PC-9 (cell line): ENCODE measurements around the gene STX7. TPM values are rescaled to one million over a fixed set of nuclear protein-coding genes. Genes with fewer than 3 reads are reported as not detected.

Experiments used
- BruUV-seq: library from RNA; stranded (reverse); fragments of 400-500 nt; replicated peaks from 2 replicates; lab custom pipeline; 2021; lab: Mats Ljungman, UMichigan
- CTCF ChIA-PET: fragments of 300-600 bp; sonication (Branson Sonifier 250); formaldehyde crosslinking; loops from one replicate; lab custom pipeline; 2022; ENCODE audit warnings: antibody characterized with exemption; lab: Charles Lee
- POLR2A ChIA-PET: fragments of 300-600 bp; sonication (Branson Sonifier 250); formaldehyde crosslinking; loops from one replicate; lab custom pipeline; 2022; ENCODE audit warnings: antibody characterized with exemption; ENCODE audit not compliant: unreplicated experiment; lab: Charles Lee
- DNase-seq, 2 experiments: peaks; one replicate each; pipeline versions ENCODE4 v3.0.0 to v3.0.0-alpha.2; 2015 to 2022; ENCODE audit warnings: mixed read lengths in 1 of 2
- H2AFZ ChIP-seq: fragments of 200-600 bp; sonication (generic); 2 replicates; pipeline ENCODE4 v1.8.1; 2017; ENCODE audit warnings: antibody characterized with exemption
- H3F3A ChIP-seq: fragments of 200-600 bp; sonication (generic); 2 replicates; pipeline ENCODE4 v1.8.1; 2017; ENCODE audit warnings: antibody characterized with exemption, mild to moderate bottlenecking, low read depth; ENCODE audit not compliant: insufficient read depth
- H3K27ac ChIP-seq: fragments of 200-600 bp; sonication (generic); 2 replicates; pipeline ENCODE4 v1.6.1; 2016; ENCODE audit warnings: mixed run types
- H3K27me3 ChIP-seq: fragments of 200-600 bp; sonication (generic); 2 replicates; pipeline ENCODE4 v1.6.1; 2016; ENCODE audit warnings: low read depth, mixed run types; ENCODE audit not compliant: insufficient read depth
- H3K36me3 ChIP-seq: fragments of 200-600 bp; sonication (generic); 2 replicates; pipeline ENCODE4 v1.6.1; 2016; ENCODE audit warnings: low read depth, mixed run types
- H3K4me1 ChIP-seq: fragments of 200-600 bp; sonication (generic); replicated peaks from 2 replicates; pipeline ENCODE4 v1.6.1; 2016; ENCODE audit warnings: mixed run types; ENCODE audit not compliant: insufficient read depth
- H3K4me2 ChIP-seq: fragments of 200-600 bp; sonication (generic); 2 replicates; pipeline ENCODE4 v1.6.1; 2017; ENCODE audit warnings: mixed run types
- H3K4me3 ChIP-seq: fragments of 200-600 bp; sonication (generic); 2 replicates; pipeline ENCODE4 v1.6.1; 2016; ENCODE audit warnings: mixed run types
- H3K79me2 ChIP-seq: fragments of 200-600 bp; sonication (generic); 2 replicates; pipeline ENCODE4 v1.6.1; 2017; ENCODE audit warnings: low read depth, mixed run types
- H3K9me2 ChIP-seq: fragments of 200-600 bp; sonication (generic); 2 replicates; pipeline ENCODE4 v1.8.1; 2017; ENCODE audit warnings: mild to moderate bottlenecking; ENCODE audit not compliant: insufficient read depth
- H3K9me3 ChIP-seq: fragments of 200-600 bp; sonication (generic); 2 replicates; pipeline ENCODE4 v1.8.1; 2016; ENCODE audit warnings: low read depth; ENCODE audit not compliant: insufficient read depth
- H4K20me1 ChIP-seq: fragments of 200-600 bp; sonication (generic); 2 replicates; pipeline ENCODE4 v1.8.1; 2017; ENCODE audit not compliant: insufficient read depth
- EZH2 ChIP-seq: fragments of 200-600 bp; sonication (generic); IDR thresholded peaks from 2 replicates; pipeline ENCODE4 v1.8.0; 2017; ENCODE audit warnings: antibody characterized with exemption, low read depth
- intact Hi-C: fragments of 100-400 bp; cut with micrococcal nuclease; formaldehyde crosslinking; loops from one replicate; pipeline ENCODE4 v1.10.0; 2022; ENCODE audit not compliant: unreplicated experiment
- total RNA-seq: library from RNA; stranded (reverse); gene quantifications from 2 replicates; pipeline ENCODE4 v1.2.3, GENCODE V29; 2021
- TF ChIP-seq, protein P1 (sequence below): fragments of 200-600 bp; sonication (generic); conservative IDR thresholded peaks from 2 replicates; pipeline ENCODE4 v1.6.1; 2017; ENCODE audit warnings: mixed run types, antibody characterized with exemption, mild to moderate bottlenecking, moderate library complexity

Gene STX7
- total RNA-seq, 1 experiment from 2014 or later, result 40.7 TPM

DNA sequence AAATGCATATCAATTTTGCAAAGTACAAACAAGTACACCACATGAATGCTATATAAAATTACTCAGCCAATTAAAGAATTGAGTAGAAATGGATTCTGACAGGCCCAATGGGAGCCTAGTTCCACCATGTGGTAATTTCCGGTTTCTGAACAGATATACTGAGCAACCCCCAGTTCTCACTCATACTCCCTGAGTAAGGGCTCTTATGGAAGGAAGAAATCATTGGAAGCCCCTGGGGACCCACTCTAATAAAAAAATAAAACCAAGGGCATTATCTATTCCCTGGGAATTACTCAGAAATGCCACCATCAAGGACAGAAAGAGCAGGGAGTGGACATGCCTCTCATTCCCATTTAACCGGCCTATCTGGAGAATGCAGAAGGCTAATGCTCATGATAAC, 34.6 kb downstream of the STX7 start:
- 0 out of 2 replicates have a peak, but pooled peaks cover 3% of the 10 kb centered on the region for H3K79me2 ChIP-seq
- intact Hi-C loops, result no loop called here

DNA sequence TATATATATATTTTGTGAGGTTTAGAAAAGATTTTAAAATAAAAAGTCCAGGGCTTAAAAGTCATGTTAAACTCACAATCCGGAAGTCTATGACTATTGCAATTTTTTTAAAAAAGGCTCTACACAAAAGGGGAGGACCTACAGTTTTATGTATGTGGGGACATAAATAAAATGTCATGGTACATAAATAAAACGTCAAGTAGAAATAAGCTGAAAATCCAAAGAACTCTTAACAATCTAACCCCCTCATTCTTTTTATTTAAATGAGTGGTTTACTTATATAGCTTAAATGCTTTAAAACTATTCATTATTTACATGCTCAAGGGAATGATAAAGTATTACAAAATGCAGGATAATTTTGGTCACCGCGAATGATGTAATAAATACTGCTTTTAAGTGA, 36.2 kb downstream of the STX7 start:
- Histone ChIP-seq H3K36me3 (no peaks in the 10 kb centered on the region), H2AFZ (no peak overlapping the region), H3K4me1 (no peaks in the 10 kb centered on the region), H3K79me2 (0 out of 2 replicates have a peak, but pooled peaks cover 3% of the 10 kb centered on the region), H4K20me1 (no peaks in the 10 kb centered on the region), H3K4me3 (no peak overlapping the region), H3F3A (no peaks in the 10 kb centered on the region), H3K4me2 (no peak overlapping the region), H3K27me3 (no peaks in the 10 kb centered on the region), H3K27ac (no peak overlapping the region), H3K9me2 (no peaks in the 10 kb centered on the region), H3K9me3 (no peaks in the 10 kb centered on the region)
- DNase-seq, result no peak
- POLR2A ChIA-PET, result interaction anchor here (0.7 kb wide), 1 partner anchor 191 kb away, joined by 8 read pairs; no protein-coding TSS in a partner anchor
- CTCF ChIA-PET, result no interaction called here
- no peak for TF ChIP-seq EZH2
- intact Hi-C loops, result no loop called here
- no TSS peak for BruUV-seq

More for the DNA sequence above, 34.6 kb downstream of the STX7 start:
- Histone ChIP-seq H3K9me3 (no peaks in the 10 kb centered on the region), H3K27ac (no peak overlapping the region), H3K4me2 (no peak overlapping the region), H3K4me1 (no peaks in the 10 kb centered on the region), H3F3A (no peaks in the 10 kb centered on the region), H4K20me1 (no peaks in the 10 kb centered on the region), H3K27me3 (no peaks in the 10 kb centered on the region), H3K4me3 (no peak overlapping the region), H3K36me3 (no peaks in the 10 kb centered on the region), H3K9me2 (no peaks in the 10 kb centered on the region), H2AFZ (no peak overlapping the region)
- no TSS peak for BruUV-seq
- DNase-seq, result no peak
- ChIA-PET CTCF (no interaction called here), POLR2A (no interaction called here)
- TF ChIP-seq, protein P1, sequence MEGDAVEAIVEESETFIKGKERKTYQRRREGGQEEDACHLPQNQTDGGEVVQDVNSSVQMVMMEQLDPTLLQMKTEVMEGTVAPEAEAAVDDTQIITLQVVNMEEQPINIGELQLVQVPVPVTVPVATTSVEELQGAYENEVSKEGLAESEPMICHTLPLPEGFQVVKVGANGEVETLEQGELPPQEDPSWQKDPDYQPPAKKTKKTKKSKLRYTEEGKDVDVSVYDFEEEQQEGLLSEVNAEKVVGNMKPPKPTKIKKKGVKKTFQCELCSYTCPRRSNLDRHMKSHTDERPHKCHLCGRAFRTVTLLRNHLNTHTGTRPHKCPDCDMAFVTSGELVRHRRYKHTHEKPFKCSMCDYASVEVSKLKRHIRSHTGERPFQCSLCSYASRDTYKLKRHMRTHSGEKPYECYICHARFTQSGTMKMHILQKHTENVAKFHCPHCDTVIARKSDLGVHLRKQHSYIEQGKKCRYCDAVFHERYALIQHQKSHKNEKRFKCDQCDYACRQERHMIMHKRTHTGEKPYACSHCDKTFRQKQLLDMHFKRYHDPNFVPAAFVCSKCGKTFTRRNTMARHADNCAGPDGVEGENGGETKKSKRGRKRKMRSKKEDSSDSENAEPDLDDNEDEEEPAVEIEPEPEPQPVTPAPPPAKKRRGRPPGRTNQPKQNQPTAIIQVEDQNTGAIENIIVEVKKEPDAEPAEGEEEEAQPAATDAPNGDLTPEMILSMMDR, result no peak
- no peak for TF ChIP-seq EZH2

DNA sequence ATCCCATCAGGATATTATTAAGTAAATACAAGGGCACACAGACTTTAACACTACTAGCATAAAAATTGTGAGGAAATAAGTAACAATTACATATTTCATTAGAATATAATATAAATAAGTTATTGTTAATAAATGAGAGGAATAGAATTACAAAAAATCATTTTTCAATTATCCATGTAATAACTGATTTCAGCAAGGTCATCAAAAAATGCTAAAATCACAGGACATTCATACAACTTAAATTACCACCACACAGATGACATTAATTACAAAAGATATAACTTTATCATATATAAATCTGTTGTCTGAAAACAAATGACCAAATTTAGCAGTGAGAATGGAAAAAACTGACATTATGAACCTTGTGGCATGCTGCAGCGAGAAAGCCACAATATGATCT, 37.0 kb downstream of the STX7 start:
- H3K4me3 ChIP-seq, result no peak overlapping the region
- H3K9me2 ChIP-seq, result no peaks in the 10 kb centered on the region
- no peak for TF ChIP-seq EZH2
- TF ChIP-seq, protein P1, result no peak
- H2AFZ ChIP-seq, result no peak overlapping the region
- no peaks in the 10 kb centered on the region for H3K9me3 ChIP-seq
- no peak overlapping the region for H3K4me2 ChIP-seq
- POLR2A ChIA-PET, result no interaction called here
- H3K27me3 ChIP-seq, result no peaks in the 10 kb centered on the region
- no peaks in the 10 kb centered on the region for H3F3A ChIP-seq
- no peak overlapping the region for H3K27ac ChIP-seq
- no peaks in the 10 kb centered on the region for H4K20me1 ChIP-seq
- 0 out of 2 replicates have a peak, but pooled peaks cover 3% of the 10 kb centered on the region for H3K79me2 ChIP-seq
- H3K36me3 ChIP-seq, result no peaks in the 10 kb centered on the region
- CTCF ChIA-PET, result no interaction called here
- no peaks in the 10 kb centered on the region for H3K4me1 ChIP-seq
- DNase-seq, result no peak
- BruUV-seq, result no TSS peak
- intact Hi-C loops, result no loop called here

DNA sequence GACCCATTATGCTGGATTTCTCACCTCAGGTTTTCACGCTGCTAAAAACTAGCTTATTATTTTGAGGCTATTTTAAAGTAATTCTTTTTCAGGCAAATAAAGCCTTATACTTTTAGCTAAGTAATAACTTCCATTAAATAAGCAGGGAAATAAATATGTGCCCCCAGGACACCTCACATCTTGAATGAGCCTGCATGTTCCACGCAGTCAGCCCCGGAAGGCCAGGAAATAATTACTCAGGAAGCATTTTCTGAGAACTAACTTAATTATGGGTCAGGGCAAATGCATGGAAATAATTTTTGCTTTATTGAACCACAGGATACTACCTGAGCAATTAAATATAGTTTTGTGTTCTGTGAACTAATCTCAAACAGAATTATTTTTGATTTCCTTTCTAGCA, 41.1 kb downstream of the STX7 start:
- H2AFZ ChIP-seq, result no peak overlapping the region
- no peak for TF ChIP-seq EZH2
- TF ChIP-seq, protein P1, result no peak
- no peaks in the 10 kb centered on the region for H3K79me2 ChIP-seq
- intact Hi-C loops, result no loop called here
- no peak for DNase-seq
- H3K9me2 ChIP-seq, result no peaks in the 10 kb centered on the region
- no peaks in the 10 kb centered on the region for H4K20me1 ChIP-seq
- no peak overlapping the region for H3K4me3 ChIP-seq
- BruUV-seq, result no TSS peak
- peaks cover 21% of the 10 kb centered on the region for H3K36me3 ChIP-seq
- H3K4me2 ChIP-seq, result no peak overlapping the region
- ChIA-PET CTCF (no interaction called here), POLR2A (no interaction called here)
- no peaks in the 10 kb centered on the region for H3K9me3 ChIP-seq
- H3K27ac ChIP-seq, result no peak overlapping the region
- H3K27me3 ChIP-seq, result no peaks in the 10 kb centered on the region
- H3F3A ChIP-seq, result no peaks in the 10 kb centered on the region
- H3K4me1 ChIP-seq, result no peaks in the 10 kb centered on the region
